GM18505 (cell line): ENCODE data around the gene TMPRSS4.

Source experiments
- ATAC-seq: cut with Tn5 transposase; IDR thresholded peaks from one replicate; pipeline ENCODE4 v1.9.1; 2021; ENCODE audit not compliant: unreplicated experiment
- POLR2A ChIP-seq: IDR thresholded peaks from 4 replicates; pipeline ENCODE4 v1.6.1; 2011; ENCODE audit warnings: borderline replicate concordance; ENCODE audit not compliant: insufficient read depth, insufficient read length; ENCODE audit errors: extremely low read depth

TMPRSS4 gene, protein sequence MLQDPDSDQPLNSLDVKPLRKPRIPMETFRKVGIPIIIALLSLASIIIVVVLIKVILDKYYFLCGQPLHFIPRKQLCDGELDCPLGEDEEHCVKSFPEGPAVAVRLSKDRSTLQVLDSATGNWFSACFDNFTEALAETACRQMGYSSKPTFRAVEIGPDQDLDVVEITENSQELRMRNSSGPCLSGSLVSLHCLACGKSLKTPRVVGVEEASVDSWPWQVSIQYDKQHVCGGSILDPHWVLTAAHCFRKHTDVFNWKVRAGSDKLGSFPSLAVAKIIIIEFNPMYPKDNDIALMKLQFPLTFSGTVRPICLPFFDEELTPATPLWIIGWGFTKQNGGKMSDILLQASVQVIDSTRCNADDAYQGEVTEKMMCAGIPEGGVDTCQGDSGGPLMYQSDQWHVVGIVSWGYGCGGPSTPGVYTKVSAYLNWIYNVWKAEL

GRCh38 chr11:118076754-118077281, at the start of gene TMPRSS4:
Gene TMPRSS4, plus strand, starts transcription at chr11:118077078. Its CDS starts 225 bp downstream, at chr11:118077303.
- no peak for ATAC-seq
- no peak for TF ChIP-seq POLR2A

DNA sequence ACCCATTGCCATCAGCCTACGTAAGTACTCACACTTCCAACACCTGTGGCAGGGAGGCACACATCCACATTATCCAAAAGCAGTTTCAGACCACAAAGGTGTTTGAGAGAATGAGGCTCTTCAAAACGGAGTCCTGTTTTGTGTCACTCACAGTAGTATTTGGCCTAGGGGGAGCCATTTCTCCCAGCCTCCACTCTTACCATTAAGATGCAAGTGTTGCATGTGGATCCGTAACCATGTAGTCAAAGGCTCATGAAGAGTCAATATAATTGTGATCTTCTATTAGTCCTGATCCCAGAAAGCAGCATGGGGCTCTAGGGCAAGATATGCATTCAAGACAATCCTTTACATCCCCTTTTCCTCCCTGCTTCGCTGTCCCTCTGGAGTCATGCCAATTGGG, 49.2 kb upstream of the TMPRSS4 start:
- no peak for TF ChIP-seq POLR2A
- no peak for ATAC-seq

DNA sequence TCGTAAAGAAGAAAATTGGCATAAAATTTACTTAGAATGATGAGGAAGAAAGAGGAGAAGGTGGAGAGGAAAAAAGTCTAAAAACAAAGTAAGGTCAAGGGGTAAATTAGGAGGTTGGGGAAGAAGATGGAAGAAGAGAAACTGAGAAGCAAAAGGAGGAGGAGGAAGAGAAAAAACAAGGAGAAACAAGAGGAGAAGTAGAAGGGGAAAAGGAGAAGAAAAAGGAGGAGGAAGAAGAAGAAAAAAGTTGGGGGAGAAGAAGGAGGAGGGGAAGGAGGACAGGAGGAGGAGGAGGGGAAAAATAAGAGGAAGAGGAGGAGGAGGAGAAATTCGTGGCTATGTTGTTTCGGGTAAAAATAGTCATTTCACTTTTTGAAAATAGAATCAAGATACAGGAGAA, 48.3 kb upstream of the TMPRSS4 start:
- ATAC-seq, result no peak
- no peak for TF ChIP-seq POLR2A

DNA sequence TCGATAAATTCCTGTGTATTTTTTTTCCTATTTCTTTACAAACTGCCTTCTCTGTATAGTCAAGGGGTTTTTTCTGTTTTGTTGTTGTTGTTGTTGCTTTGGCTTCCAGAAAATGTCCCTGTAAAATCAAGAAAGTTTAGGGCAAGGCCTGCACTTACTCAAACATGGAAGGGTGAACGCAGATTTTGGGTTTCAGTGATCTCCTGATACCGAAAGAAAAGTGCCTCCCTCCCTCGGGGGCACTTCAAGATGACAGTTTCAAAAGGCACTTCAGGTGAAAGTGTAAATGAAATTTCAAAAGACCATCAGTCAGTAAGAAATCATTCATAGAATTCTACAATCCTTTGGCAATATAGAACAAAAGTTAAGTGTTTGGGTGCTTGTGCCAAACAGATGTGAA, 43.4 kb upstream of the TMPRSS4 start:
- ATAC-seq, result no peak
- TF ChIP-seq POLR2A, result no peak

DNA sequence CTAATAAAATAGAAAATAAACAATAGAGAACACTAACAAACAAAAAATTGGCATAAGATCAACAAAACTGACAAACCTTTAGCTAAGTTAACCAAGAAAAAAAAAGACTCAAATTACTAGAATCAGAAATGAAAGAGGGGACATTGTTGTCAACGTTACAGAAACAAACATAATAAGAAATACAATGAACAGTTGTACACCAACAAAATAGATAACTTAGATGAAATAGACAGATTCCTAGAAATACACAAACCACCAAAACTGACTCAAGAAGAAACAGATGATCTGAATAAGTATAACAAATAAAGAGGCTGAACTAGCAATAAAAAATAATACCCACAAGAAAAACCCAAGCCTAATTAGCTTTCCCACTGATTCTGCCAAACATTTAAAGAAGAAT, 34.7 kb upstream of the TMPRSS4 start:
- no peak for TF ChIP-seq POLR2A
- ATAC-seq, result no peak

- no peak for ATAC-seq
- no peak for TF ChIP-seq POLR2A
Observed at GRCh38 chr11:118042796-118043195, 34.1 kb upstream of the TMPRSS4 start.

- no peak for TF ChIP-seq POLR2A
- no peak for ATAC-seq
Observed at GRCh38 chr11:118045191-118045590, 31.7 kb upstream of the TMPRSS4 start.

DNA sequence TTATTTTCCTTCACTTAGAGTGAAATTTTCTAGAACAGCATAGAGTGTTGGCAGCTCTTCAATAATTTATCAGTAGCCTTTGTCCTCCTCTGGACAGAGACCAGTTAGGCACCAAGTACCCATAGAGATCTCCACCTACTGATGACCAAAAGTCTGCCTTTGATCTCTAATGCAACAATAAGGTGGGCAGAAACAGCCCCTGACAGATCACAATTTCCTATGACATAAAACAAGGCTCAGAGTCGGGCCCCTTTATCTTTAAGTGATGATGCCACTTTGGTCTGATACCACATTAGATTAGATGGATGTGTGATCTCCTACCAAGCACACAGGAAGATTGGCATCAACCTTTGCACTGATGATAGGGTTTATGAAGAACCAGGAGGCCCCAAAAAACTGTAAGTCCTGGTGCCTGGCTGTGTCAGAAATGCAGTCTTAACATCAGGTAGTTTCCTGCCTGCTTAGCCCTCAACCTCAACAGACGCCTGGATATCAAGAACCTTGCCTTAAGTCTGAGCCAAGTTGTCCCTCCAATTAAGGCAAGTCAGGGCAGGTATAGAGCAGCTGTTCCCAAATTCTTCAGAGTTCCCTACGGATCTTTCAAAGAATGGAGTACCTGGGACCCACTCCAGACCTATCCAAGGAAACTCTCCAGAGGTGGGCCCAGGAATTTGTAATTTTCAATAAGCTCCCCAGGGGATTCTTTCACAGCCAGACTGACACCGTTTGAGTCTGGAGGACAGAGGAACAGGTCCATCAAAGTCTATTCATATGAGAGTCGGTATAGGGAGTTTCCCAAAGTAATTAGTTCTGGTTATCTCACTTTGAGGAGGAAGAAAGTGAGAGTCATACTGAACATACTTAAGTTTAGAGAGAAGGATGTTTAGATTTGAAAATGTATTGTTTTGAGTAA, 30.6 kb upstream of the TMPRSS4 start:
- TF ChIP-seq POLR2A, result no peak
- ATAC-seq, result no peak

DNA sequence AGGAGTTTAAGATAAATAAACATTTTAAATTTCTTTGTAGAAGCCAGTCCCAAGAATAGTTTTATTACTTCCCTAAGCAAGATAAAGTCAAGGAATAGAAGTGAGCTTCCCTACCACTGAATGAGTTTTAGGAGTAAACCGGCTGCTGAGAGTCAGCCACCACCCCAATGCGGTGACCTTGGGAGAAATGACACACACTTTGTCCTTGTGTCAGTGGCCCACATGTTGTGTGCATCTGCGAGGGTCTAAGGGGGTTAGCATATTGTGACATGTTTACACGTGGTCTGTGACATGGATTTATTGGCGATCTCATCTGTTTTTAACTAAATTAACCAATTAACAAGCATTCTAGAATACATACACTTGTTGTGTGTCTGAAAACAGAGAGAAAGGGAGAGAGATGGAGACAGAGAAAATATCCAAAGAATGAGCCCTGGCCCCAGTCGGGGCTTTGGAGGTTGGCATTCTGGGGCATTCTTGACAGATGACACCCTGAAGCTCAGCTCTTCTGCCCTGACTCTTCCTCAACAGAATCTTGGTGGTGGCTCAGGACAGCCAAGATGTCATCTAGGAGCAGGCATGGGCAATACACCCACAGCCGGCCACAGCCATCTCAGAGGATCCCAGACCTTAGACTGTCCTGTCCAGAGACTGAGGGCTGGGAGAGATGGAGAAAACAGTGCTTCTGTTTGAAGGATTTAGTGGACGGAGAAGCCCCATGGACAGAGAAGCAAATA, 29.7 kb upstream of the TMPRSS4 start:
- no peak for ATAC-seq
- TF ChIP-seq POLR2A, result no peak

DNA sequence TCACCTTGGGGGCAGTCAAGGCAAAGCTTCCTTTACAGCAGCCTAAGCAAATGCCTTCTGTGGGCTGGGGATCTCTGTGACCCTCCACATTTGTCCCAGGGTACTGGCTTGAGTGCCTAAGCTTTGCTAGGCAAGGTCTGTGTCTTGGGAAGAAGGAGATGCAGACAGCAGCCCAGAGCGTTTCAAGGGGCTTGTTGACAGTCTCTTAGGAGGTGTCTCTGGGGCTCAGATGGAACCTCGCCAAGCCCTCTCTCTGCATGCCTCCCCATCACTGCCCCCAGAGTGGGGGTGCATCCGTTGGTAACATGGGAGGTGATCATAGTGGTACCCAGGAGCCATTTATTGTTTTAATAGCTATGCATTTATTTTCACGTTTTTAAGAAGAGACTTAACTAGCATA, 29.1 kb upstream of the TMPRSS4 start:
- no peak for TF ChIP-seq POLR2A
- ATAC-seq, result no peak

DNA sequence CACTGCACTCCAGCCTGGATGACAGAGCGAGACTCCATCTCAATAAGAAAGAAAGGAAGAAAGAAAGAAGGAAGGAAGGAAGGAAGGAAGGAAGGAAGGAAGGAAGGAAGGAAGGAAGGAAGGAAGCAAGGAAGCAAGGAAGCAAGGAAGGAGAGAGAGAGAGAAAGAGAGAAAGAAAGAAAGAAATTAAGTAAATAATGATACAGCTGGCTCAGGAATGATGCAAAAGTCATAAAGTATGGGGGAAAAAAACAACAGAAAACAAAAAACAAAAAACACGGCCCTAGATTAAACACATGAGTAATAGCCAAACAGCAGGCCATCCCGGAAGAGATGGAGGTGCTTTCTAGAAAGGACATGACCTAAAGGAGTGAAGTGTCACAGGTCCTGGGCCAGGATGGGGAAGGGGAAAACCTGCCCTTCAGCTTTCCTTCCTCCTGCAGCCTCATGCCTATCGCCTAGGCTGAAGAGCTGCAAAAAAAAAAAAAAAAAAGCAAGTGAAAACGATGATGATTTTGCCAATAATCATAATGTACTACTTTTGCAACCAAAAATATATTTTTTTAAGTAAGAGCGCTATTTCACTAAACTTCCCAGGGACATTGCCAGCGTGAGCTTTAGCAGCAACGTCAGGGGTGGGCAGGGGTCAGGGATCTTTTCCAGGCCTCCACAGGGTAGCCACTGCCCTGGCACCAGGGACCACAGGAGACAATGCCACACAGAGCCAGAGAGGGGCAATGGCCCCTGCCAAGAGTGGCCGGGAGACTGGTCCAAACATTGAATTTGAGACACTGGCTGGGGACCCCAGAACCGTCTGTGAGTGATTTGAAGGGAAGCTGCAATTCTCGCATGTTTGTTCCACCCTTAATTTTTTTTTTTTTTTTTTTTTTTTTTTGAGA, 28.2 kb upstream of the TMPRSS4 start:
- ATAC-seq, result no peak
- TF ChIP-seq POLR2A, result no peak

GRCh38 chr11:118049771-118050170, 27.1 kb upstream of the TMPRSS4 start:
- no peak for ATAC-seq
- TF ChIP-seq POLR2A, result no peak
